ENCODE results near the gene CEP131. TPM values are rescaled to one million over a fixed set of nuclear protein-coding genes. Genes with fewer than 3 reads are reported as not detected.

CEP131 gene
- total RNA-seq, 4 donors from 2014 or later = 6.0 to 8.8 (median 7.5) TPM

GRCh38 chr17:81142301-81143199 is 80.2 kb downstream of the CEP131 start:
- H3K4me1 ChIP-seq = peaks cover 0 to 6% of the 10 kb centered on the region in 2 donors
- H3K27me3 ChIP-seq = no peaks in the 10 kb centered on the region
- no peaks in the 10 kb centered on the region for H3K36me3 ChIP-seq
- H3K9me3 ChIP-seq = no peaks in the 10 kb centered on the region
- ATAC-seq (peak; percentile 92 to 93), DNase-seq (peak; percentile 47 to 72)
- TF ChIP-seq CTCF (IDR thresholded peaks at IDR 0.05 in 4 of 5, conservative IDR thresholded peaks at IDR 0.05 in 1 of 5) = peak; percentile 40 to 75 (median 69)
- TF ChIP-seq POLR2A (IDR thresholded peaks at IDR 0.05) = no peak
- intact Hi-C loops (cut with DNase I; ENCODE audit: low total_unique reads) = loop anchor here (1.0 kb wide), 1 partner anchor 99 kb away; no protein-coding TSS in a partner anchor
- no peak overlapping the region for H3K4me3 ChIP-seq
- in situ Hi-C loops (cut with MboI; ENCODE audit: low sequenced_read_pairs in 4 of 4) = loop anchor here in 1 of 4 donors (25.0 kb wide), 1 partner anchor 95 kb away; the partner anchor contains the start of genes NDUFAF8 and TEPSIN
- no peak overlapping the region for H3K27ac ChIP-seq

GRCh38 chr17:81140695-81141094 is 82.1 kb downstream of the CEP131 start:
- intact Hi-C loops (cut with DNase I; ENCODE audit: low total_unique reads) = no loop called here
- H3K9me3 ChIP-seq = no peaks in the 10 kb centered on the region
- no peaks in the 10 kb centered on the region for H3K27me3 ChIP-seq
- no peak overlapping the region for H3K4me3 ChIP-seq
- DNase-seq = no peak
- TF ChIP-seq POLR2A (IDR thresholded peaks at IDR 0.05) (no peak), CTCF (IDR thresholded peaks at IDR 0.05 in 4 of 5, conservative IDR thresholded peaks at IDR 0.05 in 1 of 5) (no peak)
- no peak for ATAC-seq
- in situ Hi-C loops (cut with MboI; ENCODE audit: low sequenced_read_pairs in 4 of 4) = loop anchor here in 1 of 4 donors (25.0 kb wide), 1 partner anchor 97 kb away; the partner anchor contains the start of genes NDUFAF8 and TEPSIN
- H3K4me1 ChIP-seq = peaks cover 0 to 6% of the 10 kb centered on the region in 2 donors
- H3K36me3 ChIP-seq = no peaks in the 10 kb centered on the region
- H3K27ac ChIP-seq = no peak overlapping the region

GRCh38 chr17:81140018-81140417 is 82.7 kb downstream of the CEP131 start:
- no peak for DNase-seq
- TF ChIP-seq CTCF (IDR thresholded peaks at IDR 0.05 in 4 of 5, conservative IDR thresholded peaks at IDR 0.05 in 1 of 5) = no peak
- TF ChIP-seq POLR2A (IDR thresholded peaks at IDR 0.05) = no peak
- no peaks in the 10 kb centered on the region for H3K27me3 ChIP-seq
- peaks cover 0 to 6% of the 10 kb centered on the region in 2 donors for H3K4me1 ChIP-seq
- intact Hi-C loops (cut with DNase I; ENCODE audit: low total_unique reads) = no loop called here
- in situ Hi-C loops (cut with MboI; ENCODE audit: low sequenced_read_pairs in 4 of 4) = loop anchor here in 1 of 4 donors (25.0 kb wide), 1 partner anchor 97 kb away; the partner anchor contains the start of genes NDUFAF8 and TEPSIN
- no peak for ATAC-seq
- no peak overlapping the region for H3K4me3 ChIP-seq
- H3K27ac ChIP-seq = no peak overlapping the region
- no peaks in the 10 kb centered on the region for H3K36me3 ChIP-seq
- no peaks in the 10 kb centered on the region for H3K9me3 ChIP-seq

Other genes starting within 250 kb of the CEP131 start
- 10 to 100 TPM; 29.8 to 33.3 (median 33.0) TPM for gene CHMP6, start 231.1 kb downstream of the CEP131 start, total RNA-seq
- gene BAIAP2, start 187.8 kb downstream of the CEP131 start, total RNA-seq = 10 to 100 TPM in 3 of 4 donors, 1 to 10 TPM in 1; 7.3 to 36.1 (median 15.4) TPM
- gene PVALEF, start 57.5 kb downstream of the CEP131 start, total RNA-seq = not detected
- gene AATK, start 56.7 kb downstream of the CEP131 start, total RNA-seq = 1 to 10 TPM in 2 of 4 donors, under 1 TPM in 2; 0.10 to 1.3 (median 0.80) TPM
- gene TEPSIN, start 16.1 kb upstream of the CEP131 start, total RNA-seq = 10 to 100 TPM; 15.5 to 32.9 (median 24.3) TPM
- 100 to 1,000 TPM in 1 of 4 donors, 10 to 100 TPM in 3; 39.4 to 700 (median 74.5) TPM for gene NDUFAF8, start 16.4 kb upstream of the CEP131 start, total RNA-seq
- 10 to 100 TPM; 24.5 to 56.5 (median 28.8) TPM for gene SLC38A10, start 72.3 kb upstream of the CEP131 start, total RNA-seq
- gene BAHCC1, start 172.5 kb upstream of the CEP131 start, total RNA-seq = 1 to 10 TPM; 2.5 to 8.4 (median 5.8) TPM